Endothelial cell of umbilical vein (primary cell): Measurements from ENCODE around the gene RHCG. TPM values are rescaled to one million over a fixed set of nuclear protein-coding genes. Genes with fewer than 3 reads are reported as not detected.

Experiments used
- BruUV-seq: library from RNA; stranded (reverse); fragments of 400-500 nt; replicated peaks from 2 replicates; lab custom pipeline; 2021; lab: Mats Ljungman, UMichigan
- CTCF ChIA-PET: fragments of 300-600, 350-600 bp; sonication (Branson Sonifier 250); formaldehyde crosslinking; loops from one replicate; lab custom pipeline; 2021; ENCODE audit warnings: antibody characterized with exemption, inconsistent platforms; lab: Charles Lee
- POLR2A ChIA-PET: fragments of 300-600, 350-600 bp; sonication (Branson Sonifier 250); formaldehyde crosslinking; loops from one replicate; lab custom pipeline; 2021; ENCODE audit warnings: antibody characterized with exemption, inconsistent platforms; lab: Charles Lee
- DNase-seq: peaks from one replicate; pipeline ENCODE4 v3.0.0-alpha.2; 2011; ENCODE audit warnings: low read depth, low spot score
- FAIRE-seq: peaks from 2 replicates; lab custom pipeline; 2011; peaks lifted over from hg19 to GRCh38; lab: Jason Lieb, UNC
- H2AFZ ChIP-seq: 2 replicates; pipeline ENCODE4 v1.6.0; 2012; ENCODE audit warnings: low read depth, low read length, control low read depth, inconsistent platforms
- H3K27ac ChIP-seq: 2 replicates; pipeline ENCODE4 v1.5.1; 2011; ENCODE audit warnings: low read depth, mild to moderate bottlenecking, control low read depth, low read length, moderate library complexity; ENCODE audit not compliant: insufficient read depth
- H3K27me3 ChIP-seq, 2 experiments: 2 replicates each; pipeline versions ENCODE4 v1.6.0 to v1.6.1; 2011; ENCODE audit warnings: low read length in 2 of 2, mixed read lengths in 1 of 2; ENCODE audit not compliant: control insufficient read depth in 2 of 2, insufficient read depth in 2 of 2
- H3K36me3 ChIP-seq, 2 experiments: 2 replicates in 1 of 2; 3 replicates in 1 of 2; pipeline ENCODE4 v1.5.1; 2011; ENCODE audit warnings: low read length in 2 of 2, mild to moderate bottlenecking in 1 of 2, moderate library complexity in 1 of 2; ENCODE audit not compliant: control insufficient read depth in 2 of 2, insufficient read depth in 2 of 2; ENCODE audit errors: extremely low read depth in 1 of 2
- H3K4me1 ChIP-seq: 3 replicates; pipeline ENCODE4 v1.5.1; 2011; ENCODE audit warnings: mild to moderate bottlenecking, low read length; ENCODE audit not compliant: control insufficient read depth, insufficient read depth; ENCODE audit errors: extremely low read depth
- H3K4me2 ChIP-seq: 2 replicates; pipeline ENCODE4 v1.6.1; 2011; ENCODE audit warnings: low read length, control low read depth, mixed read lengths; ENCODE audit not compliant: insufficient read depth
- H3K4me3 ChIP-seq, 3 experiments: fragments of 200-600 bp in 1 of 3; sonication (generic), shearing (Covaris generic) in 1 of 3; replicated peaks in 1 of 3; 2 replicates each; pipeline ENCODE4 v1.5.1; 2011 to 2016; ENCODE audit warnings: control low read depth in 3 of 3, low read length in 3 of 3, mild to moderate bottlenecking in 2 of 3, inconsistent platforms in 1 of 3, low read depth in 1 of 3, moderate library complexity in 1 of 3; ENCODE audit not compliant: insufficient read depth in 1 of 3
- H3K79me2 ChIP-seq: 2 replicates; pipeline ENCODE4 v1.6.0; 2012; ENCODE audit warnings: low read length, inconsistent platforms; ENCODE audit not compliant: control insufficient read depth, insufficient read depth
- H3K9ac ChIP-seq: replicated peaks from 2 replicates; pipeline ENCODE3; 2011; ENCODE audit warnings: low read length, control low read depth; ENCODE audit not compliant: insufficient read depth; ENCODE audit errors: extremely low read depth
- H3K9me1 ChIP-seq: replicated peaks from 3 replicates; pipeline ENCODE4 v1.6.0; 2011; ENCODE audit warnings: mild to moderate bottlenecking, low read length; ENCODE audit not compliant: control insufficient read depth, insufficient read depth; ENCODE audit errors: extremely low read depth
- H3K9me3 ChIP-seq: replicated peaks from 2 replicates; pipeline ENCODE4 v1.5.1; 2012; ENCODE audit warnings: low read length, inconsistent platforms; ENCODE audit not compliant: control insufficient read depth, insufficient read depth
- H4K20me1 ChIP-seq: replicated peaks from 2 replicates; pipeline ENCODE3; 2011; ENCODE audit warnings: mild to moderate bottlenecking, low read length; ENCODE audit not compliant: control insufficient read depth, insufficient read depth; ENCODE audit errors: extremely low read depth
- CTCF ChIP-seq, 2 donors: IDR thresholded peaks; 1 replicate in 1 of 2; 2 replicates in 1 of 2; pipeline ENCODE4 v1.5.1; 2011; ENCODE audit warnings: low read length in 2 of 2, mild to moderate bottlenecking in 2 of 2, moderate library complexity in 2 of 2, control low read depth in 1 of 2, inconsistent platforms in 1 of 2, low read depth in 1 of 2; ENCODE audit not compliant: insufficient read depth in 1 of 2; ENCODE audit errors: extremely low read depth in 1 of 2
- EZH2 ChIP-seq: IDR thresholded peaks from 2 replicates; pipeline ENCODE4 v1.6.1; 2012; ENCODE audit warnings: borderline replicate concordance, low read depth, mild to moderate bottlenecking, moderate library complexity, low read length, inconsistent platforms; ENCODE audit not compliant: severe bottlenecking
- GATA2 ChIP-seq: IDR thresholded peaks from 2 replicates; pipeline ENCODE4 v1.7.0; 2011; ENCODE audit warnings: low read depth, mild to moderate bottlenecking, moderate library complexity, mixed read lengths, low read length; ENCODE audit not compliant: insufficient read length, insufficient read depth
- JUN ChIP-seq: IDR thresholded peaks from 2 replicates; pipeline ENCODE4 v1.6.1; 2011; ENCODE audit warnings: borderline replicate concordance, low read depth; ENCODE audit not compliant: insufficient read length, insufficient read depth
- POLR2A ChIP-seq: IDR thresholded peaks from 2 replicates; pipeline ENCODE4 v1.6.1; 2012; ENCODE audit warnings: low read depth, mild to moderate bottlenecking, control low read depth, low read length
- POLR2AphosphoS5 ChIP-seq: IDR thresholded peaks from 2 replicates; pipeline ENCODE4 v1.6.1; 2012; ENCODE audit warnings: low read depth, mild to moderate bottlenecking, control low read depth, low read length, moderate library complexity; ENCODE audit not compliant: insufficient read depth
- dilution Hi-C: fragments of 300-500 bp; cut with MboI; formaldehyde crosslinking; loops from one replicate; pipeline ENCODE4 v1.15.0; 2019; ENCODE audit warnings: low sequenced_read_pairs; ENCODE audit not compliant: extremely low pct_ligation_motif_present
- intact Hi-C: fragments of 100-400 bp; cut with micrococcal nuclease; formaldehyde crosslinking; loops from one replicate; pipeline ENCODE4 v1.10.0; 2022
- polyA plus RNA-seq, 4 experiments: library from polyadenylated mRNA; depleted of rRNA in 3 of 4; stranded (reverse) in 3 of 4; unstranded in 1 of 4; fragments of >200 nt; gene quantifications; 2 replicates each; pipeline versions ENCODE4 v1.2.1 to v1.2.3, GENCODE V29; 2011 to 2012; ENCODE audit warnings: missing spikeins in 1 of 4
- total RNA-seq: library from RNA; stranded (reverse); gene quantifications from 2 replicates; pipeline ENCODE4 v1.2.3, GENCODE V29; 2021
- TF ChIP-seq, protein P1 (sequence below): IDR thresholded peaks from 2 replicates; pipeline ENCODE4 v1.6.1; 2011; ENCODE audit not compliant: insufficient read depth, insufficient read length

The RHCG gene
- total and polyA plus RNA-seq, 2 donors (not counting 3 experiments of a cell fraction or from before 2014, with no cell fraction given) = not detected

DNA sequence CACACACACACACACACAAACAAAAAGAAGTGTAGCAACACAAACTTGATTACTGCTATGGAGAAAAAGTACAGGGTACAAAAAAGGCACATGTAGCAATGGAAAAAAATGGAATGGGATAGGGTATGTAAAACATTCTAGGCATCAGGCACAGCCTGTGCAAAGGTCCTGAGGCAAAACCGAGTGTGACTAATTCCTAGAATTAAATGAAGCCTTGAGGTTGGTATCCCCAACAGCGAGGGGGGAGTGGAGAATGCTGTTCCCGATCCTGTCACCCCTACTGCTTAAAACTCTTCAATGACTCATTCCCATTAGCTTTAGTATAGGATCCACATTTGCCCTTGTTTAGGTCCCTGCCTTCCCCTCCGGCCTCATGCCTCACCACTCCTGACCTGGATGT, 37.9 kb downstream of the RHCG start:
- POLR2A ChIA-PET = no interaction called here
- H3K27me3 ChIP-seq = peaks cover 0 to 6% of the 10 kb centered on the region in 2 experiments
- no peaks in the 10 kb centered on the region for H3K79me2 ChIP-seq
- H3K4me2 ChIP-seq = no peak overlapping the region
- no peaks in the 10 kb centered on the region for H3K9me1 ChIP-seq
- BruUV-seq = no TSS peak
- intact Hi-C loops = no loop called here
- no peaks in the 10 kb centered on the region for H3K36me3 ChIP-seq
- DNase-seq (no peak), FAIRE-seq (no peak)
- TF ChIP-seq POLR2A (no peak), JUN (no peak), CTCF (IDR thresholded peaks at IDR 0.05; ENCODE audit: extremely low read depth in 1 of 2, insufficient read depth in 1 of 2, low read depth in 1 of 2, low read length in 2 of 2) (no peak), GATA2 (no peak), EZH2 (no peak), POLR2AphosphoS5 (no peak)
- TF ChIP-seq, protein P1, sequence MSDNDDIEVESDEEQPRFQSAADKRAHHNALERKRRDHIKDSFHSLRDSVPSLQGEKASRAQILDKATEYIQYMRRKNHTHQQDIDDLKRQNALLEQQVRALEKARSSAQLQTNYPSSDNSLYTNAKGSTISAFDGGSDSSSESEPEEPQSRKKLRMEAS = no peak
- CTCF ChIA-PET = interaction anchor here (1.8 to 2.0 kb wide), 2 partner anchors 16 to 100 kb away, joined by 4 to 6 read pairs; no protein-coding TSS in a partner anchor
- no peaks in the 10 kb centered on the region for H3K9me3 ChIP-seq
- no peaks in the 10 kb centered on the region for H4K20me1 ChIP-seq
- H2AFZ ChIP-seq = no peak overlapping the region
- H3K27ac ChIP-seq = no peak overlapping the region
- H3K9ac ChIP-seq = no peak overlapping the region
- no peak overlapping the region for H3K4me3 ChIP-seq
- dilution Hi-C loops = no loop called here
- H3K4me1 ChIP-seq = no peaks in the 10 kb centered on the region
